Activated CD4-positive, alpha-beta T cell treated with anti-CD3 and anti-CD28 coated beads for 1 hour (primary cell): ENCODE results near the gene SLAMF1.
"Not testable (repeated sequence)": the region's sequence is repeated elsewhere in the genome, so short reads cannot be mapped to it uniquely, and the experiment has no call there.

Experiments
- DNase-seq: peaks from one replicate; pipeline ENCODE4 v3.0.0-alpha.2; 2020

SLAMF1 gene

GRCh38 chr1:160664573-160665051, 17.8 kb upstream of the SLAMF1 start:
- DNase-seq = no peak

GRCh38 chr1:160662910-160663309, 16.1 kb upstream of the SLAMF1 start:
- no peak for DNase-seq

- no peak for DNase-seq
These were observed 12.7 kb upstream of the SLAMF1 start for GRCh38 chr1:160659566-160659965.

GRCh38 chr1:160658814-160659193, 12.0 kb upstream of the SLAMF1 start:
- no peak for DNase-seq

DNA sequence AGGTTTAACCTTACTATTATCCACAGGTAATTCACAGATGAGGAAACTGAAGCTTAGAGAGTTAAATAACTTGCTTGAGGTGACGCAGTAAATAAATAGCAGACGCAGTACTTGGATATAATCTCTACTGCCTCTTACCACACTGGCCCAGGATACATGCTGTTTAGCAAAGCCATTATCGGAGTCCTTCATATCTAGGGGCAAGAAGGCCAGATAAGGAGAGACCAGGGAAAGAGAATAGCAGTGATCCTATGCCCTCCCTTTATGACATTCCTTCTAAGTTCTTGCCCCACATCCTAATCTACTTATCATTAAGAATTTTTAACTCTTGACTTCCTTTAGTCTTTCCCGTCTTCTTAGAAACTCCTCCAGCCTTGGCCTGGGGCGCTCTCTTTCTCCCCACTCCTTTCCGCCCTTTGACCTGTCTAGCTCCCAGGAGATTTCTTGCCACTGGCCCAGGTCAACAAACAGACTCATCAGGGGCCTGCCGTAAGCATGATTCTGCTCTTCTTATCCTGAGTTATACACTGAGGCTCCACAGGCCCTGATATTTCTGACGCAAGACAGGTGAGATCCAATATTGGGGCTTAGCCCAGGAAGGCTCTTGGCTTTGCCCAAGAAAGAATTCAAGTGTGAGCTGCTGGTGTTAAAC, 11.4 kb upstream of the SLAMF1 start:
- DNase-seq = no peak

DNA sequence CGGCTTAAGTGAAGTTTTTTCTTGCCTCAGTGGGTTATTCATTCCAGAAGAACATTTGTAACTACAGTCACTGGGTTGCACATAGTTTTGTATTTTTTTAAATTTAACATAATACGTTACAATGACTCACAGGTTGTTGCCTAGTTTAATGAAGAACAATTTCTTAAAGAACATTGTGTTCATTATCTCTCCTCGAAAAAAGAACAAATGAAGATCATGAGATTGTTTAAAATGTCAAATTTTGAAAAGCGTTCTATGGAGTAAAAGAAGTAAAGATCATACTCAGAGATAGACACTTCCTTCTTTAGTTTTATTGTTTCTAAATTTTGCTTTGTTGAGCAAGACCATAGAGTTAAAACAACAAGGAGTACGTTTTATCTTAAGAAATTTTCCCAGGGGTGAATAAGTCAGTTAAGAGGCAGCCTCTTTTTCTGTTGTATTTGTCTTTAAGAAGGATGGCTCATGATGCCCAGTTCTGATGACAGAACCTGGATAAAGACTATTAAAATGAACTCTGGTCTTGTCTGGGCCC, 10.5 kb upstream of the SLAMF1 start:
- DNase-seq = no peak

DNA sequence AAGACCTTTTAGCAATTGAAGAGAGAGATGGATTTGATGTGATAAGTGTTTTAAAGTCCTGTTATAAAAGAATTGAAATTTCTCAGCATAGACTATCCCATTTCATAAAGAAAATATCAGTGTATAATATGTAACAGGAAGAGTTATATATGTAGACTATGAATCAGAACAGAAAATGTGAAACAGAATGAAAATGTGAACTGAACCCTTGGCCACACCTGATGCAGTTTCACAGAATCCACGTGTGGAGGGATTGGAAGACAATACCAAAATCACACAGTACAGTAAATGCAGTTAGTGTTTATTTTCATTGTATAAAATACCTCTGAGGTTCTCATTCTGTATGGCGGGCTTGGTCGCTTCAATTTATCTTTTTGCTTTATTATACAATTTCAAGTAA, 9.9 kb upstream of the SLAMF1 start:
- no peak for DNase-seq

DNA sequence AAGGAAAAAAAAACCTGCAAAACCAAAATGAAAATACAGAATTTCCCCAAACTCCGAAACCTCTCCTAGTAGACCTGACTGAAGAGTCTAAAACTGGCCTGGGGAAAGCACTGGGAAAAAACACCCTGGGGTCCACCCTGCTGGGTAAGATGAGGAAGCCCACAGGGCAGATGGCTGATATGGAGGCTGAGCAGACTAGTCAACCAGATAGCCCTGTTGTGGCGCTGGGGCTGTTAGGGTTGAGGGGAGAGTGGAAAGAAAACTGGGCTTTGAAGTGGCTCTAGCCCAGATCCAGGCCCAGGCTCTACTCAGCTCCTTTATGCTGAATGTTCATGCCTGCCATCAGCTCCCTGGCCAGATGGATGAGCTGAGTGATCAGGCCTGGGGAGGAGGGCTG, 6.8 kb upstream of the SLAMF1 start:
- no peak for DNase-seq

DNA sequence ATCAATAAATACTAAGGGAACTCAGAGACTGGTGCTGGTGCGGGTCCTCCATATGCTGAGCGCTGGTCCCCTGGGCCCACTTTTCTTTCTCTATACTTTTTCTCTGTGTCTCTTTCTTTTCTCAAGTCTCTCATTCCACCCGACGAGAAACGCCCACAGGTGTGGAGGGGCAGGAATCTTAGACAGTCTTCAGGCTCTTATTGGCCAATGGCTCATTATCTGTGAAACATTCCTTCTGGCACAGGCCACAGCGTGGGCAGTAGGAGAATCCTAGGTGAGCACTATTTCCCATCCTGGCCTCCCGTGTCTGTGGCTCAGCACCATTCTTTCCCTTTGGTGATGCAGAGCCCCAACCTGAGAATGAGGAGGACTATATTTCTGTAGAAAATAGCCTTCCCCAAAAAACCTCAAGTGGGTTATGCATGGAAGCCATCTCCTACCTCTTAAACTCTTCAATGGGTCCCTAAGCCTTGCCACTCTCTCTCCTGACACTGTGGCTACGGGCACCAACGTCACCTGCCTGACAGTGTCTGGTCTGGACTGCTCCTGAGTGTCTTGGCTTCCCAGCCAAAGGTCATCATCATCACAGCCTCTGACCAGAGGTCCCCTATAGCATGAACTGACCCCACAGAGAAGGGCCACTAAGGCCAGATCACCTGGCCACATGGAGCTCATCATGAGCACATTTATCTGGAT, 6.2 kb upstream of the SLAMF1 start:
- no peak for DNase-seq

DNA sequence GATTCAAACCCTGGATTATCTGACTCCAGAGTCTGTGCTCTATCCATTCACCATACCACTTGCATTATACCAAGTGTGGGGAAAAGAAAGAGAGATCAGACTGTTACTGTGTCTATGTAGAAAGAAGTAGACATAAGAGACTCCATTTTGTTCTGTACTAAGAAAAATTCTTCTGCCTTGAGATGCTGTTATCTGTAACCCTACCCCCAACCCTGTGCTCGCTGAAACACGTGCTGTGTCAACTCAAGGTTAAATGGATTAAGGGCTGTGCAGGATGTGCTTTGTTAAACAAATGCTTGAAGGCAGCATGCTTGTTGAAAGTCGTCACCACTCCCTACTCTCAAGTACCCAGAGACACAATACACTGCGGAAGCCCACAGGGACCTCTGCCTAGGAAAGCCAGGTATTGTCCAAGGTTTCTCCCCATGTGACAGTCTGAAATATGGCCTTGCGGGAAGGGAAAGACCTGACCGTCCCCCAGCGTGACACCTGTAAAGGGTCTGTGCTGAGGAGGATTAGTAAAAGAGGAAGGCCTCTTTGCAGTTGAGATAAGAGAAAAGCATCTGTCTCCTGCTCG, 5.3 kb upstream of the SLAMF1 start:
- DNase-seq = not testable (repeated sequence)

GRCh38 chr1:160651433-160652064, 4.7 kb upstream of the SLAMF1 start:
- DNase-seq = no peak

DNA sequence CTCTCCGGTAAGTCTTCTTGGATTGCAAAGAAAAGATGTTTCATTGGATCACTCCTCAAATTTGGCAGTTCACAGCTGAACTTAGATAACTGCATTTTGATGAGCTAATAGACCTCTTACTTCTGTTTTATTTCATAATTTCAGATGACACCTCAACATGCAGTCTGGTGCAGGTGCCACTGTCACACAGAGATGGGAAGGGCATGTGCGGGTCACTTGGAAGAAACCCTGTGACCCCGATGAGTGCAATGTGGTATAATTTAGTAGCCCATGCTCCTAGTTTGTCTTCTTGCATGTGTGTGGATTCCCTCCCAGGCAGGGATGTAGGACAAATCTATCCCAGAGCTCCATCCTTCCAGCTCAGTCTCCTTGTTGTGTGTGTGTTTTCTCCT, 481 bp upstream of the SLAMF1 start:
- DNase-seq = no peak

DNA sequence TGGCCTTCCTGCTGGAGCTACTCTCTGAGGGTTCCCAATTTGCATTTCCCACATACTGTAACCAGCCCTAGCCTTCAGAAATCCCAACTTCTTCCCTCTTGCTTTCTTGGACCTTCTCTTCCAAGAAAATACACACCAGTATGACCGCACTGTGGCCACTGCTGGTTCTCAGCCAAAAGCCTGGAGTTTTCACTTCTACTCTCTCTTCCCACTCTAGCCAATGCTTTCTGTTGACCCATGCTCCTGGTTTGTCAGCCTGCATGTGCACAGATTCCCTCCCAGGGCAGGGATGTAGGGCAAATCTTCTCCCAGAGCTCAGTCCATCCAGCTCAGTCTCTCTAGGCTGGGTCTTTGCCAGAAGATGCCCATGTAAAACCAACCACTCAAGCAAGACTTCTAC, 664 bp downstream of the SLAMF1 start:
- no peak for DNase-seq

GRCh38 chr1:160645386-160646130, 1.3 kb downstream of the SLAMF1 start:
- no peak for DNase-seq

DNA sequence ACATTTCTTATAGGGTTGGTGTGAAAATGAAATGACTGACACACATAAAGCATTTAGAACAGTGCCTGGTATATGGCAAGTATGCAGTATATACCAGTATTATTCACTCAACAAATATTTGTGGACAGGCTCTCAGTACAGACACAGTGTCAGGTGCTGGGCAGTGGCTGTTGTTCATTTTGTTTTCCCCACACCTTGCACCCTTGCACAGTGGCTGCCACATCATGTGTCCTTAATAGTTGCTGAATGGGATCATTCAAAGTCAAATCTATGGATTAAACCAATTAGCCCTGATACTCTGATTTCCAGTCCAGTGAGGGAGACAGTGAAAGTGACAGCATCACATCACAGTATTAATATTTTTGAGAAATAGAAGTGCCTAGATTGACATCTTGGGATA, 2.4 kb downstream of the SLAMF1 start:
- no peak for DNase-seq

GRCh38 chr1:160643138-160643537, 3.7 kb downstream of the SLAMF1 start:
- no peak for DNase-seq

DNA sequence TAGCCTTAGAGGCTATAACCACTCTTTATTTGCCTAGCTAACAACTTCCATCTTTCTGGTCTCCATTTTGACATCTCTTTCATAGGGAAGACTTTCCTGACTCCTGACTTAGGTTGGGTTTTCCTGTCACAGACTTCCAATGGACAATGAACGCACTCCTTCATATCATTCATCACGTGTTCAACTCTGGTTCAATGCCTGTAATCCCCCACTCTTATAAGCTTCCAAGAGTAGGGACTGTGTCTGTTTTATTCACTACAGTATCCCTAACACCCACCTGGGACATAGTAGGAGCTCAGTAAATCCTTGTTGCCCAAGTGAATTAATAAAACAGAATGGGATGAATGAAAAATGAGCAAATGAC, 4.6 kb downstream of the SLAMF1 start:
- no peak for DNase-seq

- DNase-seq = no peak
These were observed 5.2 kb downstream of the SLAMF1 start for GRCh38 chr1:160641323-160642280.

DNA sequence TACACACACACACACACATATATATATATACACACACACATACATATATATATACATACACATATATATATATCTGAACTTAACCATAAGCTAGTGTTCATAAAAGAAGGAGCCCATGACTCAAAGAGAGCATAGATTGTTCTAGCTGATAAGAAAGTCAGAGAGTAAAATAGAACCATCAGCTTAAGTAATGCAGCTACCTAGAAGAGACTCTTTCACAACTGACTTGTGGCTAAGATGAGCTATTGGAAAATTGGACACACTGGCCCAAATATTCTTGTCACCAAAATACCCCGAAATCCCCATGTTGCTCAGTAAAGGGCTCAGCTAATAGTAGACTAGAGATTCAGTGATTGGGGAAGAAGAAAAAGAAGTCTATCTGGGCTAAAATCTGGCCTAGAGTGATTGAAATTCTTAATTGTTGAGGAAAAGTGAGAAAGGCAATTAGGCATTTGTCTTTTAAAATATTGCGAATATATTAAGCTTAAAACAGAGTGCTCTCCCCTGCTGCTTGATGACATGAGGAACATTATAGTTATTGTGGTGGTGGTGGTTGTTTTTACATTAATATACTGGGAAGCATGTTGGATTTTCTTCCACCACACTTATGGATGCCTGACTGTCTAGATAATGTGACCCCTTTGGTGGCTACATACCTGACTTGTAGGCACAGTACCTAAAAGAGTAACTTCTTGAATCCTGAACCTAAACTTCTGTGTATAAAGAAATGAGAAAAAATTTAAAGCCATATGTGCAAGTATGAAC, 6.3 kb downstream of the SLAMF1 start:
- DNase-seq = no peak

DNA sequence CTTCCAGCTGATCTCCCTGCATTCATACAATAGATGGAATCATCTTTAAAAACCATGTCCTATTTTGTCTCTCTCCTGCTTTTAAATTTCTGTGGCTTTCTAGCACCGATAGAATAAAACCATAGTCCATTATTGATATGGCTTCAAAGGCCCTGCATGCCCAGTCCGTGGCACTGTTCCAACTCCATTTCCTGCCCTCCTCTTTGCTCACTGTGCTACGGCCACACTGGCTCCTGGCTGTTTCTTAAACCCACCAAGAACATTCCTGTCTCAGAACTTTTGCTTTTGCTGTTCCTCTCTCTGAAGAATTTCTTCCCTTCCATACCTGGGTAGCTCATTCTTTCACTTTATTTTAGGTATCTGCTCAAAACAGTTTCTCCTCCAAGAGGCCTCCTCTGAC, 7.2 kb downstream of the SLAMF1 start:
- no peak for DNase-seq

DNA sequence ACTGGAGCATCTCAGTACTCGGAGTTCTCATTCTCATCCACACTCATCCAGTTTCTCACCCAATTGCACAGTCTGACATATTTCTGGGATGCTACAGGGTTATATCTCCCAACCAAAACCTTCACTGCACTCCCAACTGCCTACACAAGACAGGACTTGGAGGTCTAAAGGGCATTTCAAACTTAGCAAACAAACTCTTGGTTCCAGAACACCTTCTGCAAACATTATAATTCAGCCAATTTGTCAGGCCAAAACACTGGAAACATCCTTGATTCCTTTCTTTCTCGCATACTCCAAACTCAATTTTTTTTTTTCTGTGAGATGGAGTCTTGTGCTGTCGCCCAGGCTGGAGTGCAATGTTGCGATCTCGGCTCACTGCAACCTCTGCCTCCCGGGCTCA, 7.9 kb downstream of the SLAMF1 start:
- DNase-seq = no peak
